PC-3 (cell line): ENCODE measurements around the gene ABO. TPM values are rescaled to one million over a fixed set of nuclear protein-coding genes. Genes with fewer than 3 reads are reported as not detected.

Experiments
- ATAC-seq: fragments of 200-7000 bp; cut with Tn5 transposase; 2 replicates; pipeline ENCODE4 v1.9.1; 2020; ENCODE audit warnings: mild to moderate bottlenecking, moderate library complexity
- BruUV-seq: library from RNA; stranded (reverse); fragments of 400-500 nt; replicated peaks from 2 replicates; lab custom pipeline; 2021; lab: Mats Ljungman, UMichigan
- CTCF ChIA-PET: fragments of 300-600 bp; sonication (Branson Sonifier 250); formaldehyde crosslinking; loops from one replicate; lab custom pipeline; 2022; ENCODE audit warnings: antibody characterized with exemption; lab: Charles Lee
- POLR2A ChIA-PET: fragments of 300-600 bp; sonication (Branson Sonifier 250); formaldehyde crosslinking; loops from one replicate; lab custom pipeline; 2022; ENCODE audit warnings: antibody characterized with exemption; ENCODE audit not compliant: unreplicated experiment; lab: Charles Lee
- DNase-seq: peaks from one replicate; pipeline ENCODE4 v3.0.0-alpha.2; 2015
- H2AFZ ChIP-seq: fragments of 300-600 bp; sonication (generic); 2 replicates; pipeline ENCODE4 v1.6.0; 2016; ENCODE audit warnings: antibody characterized with exemption, low read length
- H3F3A ChIP-seq: fragments of 300-600 bp; sonication (generic); one replicate; pipeline ENCODE4 v1.6.0; 2017; ENCODE audit warnings: antibody characterized with exemption, low read length, control low read depth, mild to moderate bottlenecking; ENCODE audit not compliant: unreplicated experiment
- H3K27ac ChIP-seq: fragments of 300-600 bp; sonication (generic); 2 replicates; pipeline ENCODE4 v1.5.1; 2016; ENCODE audit warnings: mild to moderate bottlenecking, low read length
- H3K27me3 ChIP-seq: fragments of 300-600 bp; sonication (generic); 2 replicates; pipeline ENCODE4 v1.6.1; 2016; ENCODE audit warnings: low read length, mixed read lengths
- H3K36me3 ChIP-seq: fragments of 300-600 bp; sonication (generic); 2 replicates; pipeline ENCODE4 v1.6.1; 2016; ENCODE audit warnings: low read depth, mixed run types, low read length, mixed read lengths
- H3K4me1 ChIP-seq: fragments of 300-600 bp; sonication (generic); 2 replicates; pipeline ENCODE4 v1.5.1; 2016; ENCODE audit warnings: low read length; ENCODE audit not compliant: insufficient read depth
- H3K4me2 ChIP-seq: fragments of 300-600 bp; sonication (generic); 2 replicates; pipeline ENCODE4 v1.6.0; 2016; ENCODE audit warnings: low read length
- H3K4me3 ChIP-seq: fragments of 300-600 bp; sonication (generic); 2 replicates; pipeline ENCODE4 v1.5.1; 2016; ENCODE audit warnings: mild to moderate bottlenecking, low read length, mixed read lengths
- H3K79me2 ChIP-seq: fragments of 300-600 bp; sonication (generic); 2 replicates; pipeline ENCODE4 v1.6.1; 2017; ENCODE audit warnings: low read length, mixed read lengths
- H3K9ac ChIP-seq: fragments of 300-600 bp; sonication (generic); 2 replicates; pipeline ENCODE4 v1.6.0; 2016; ENCODE audit warnings: mild to moderate bottlenecking, low read length
- H3K9me2 ChIP-seq: fragments of 300-600 bp; sonication (generic); replicated peaks from 2 replicates; pipeline ENCODE4 v1.6.1; 2016; ENCODE audit warnings: mixed run types, low read length, mixed read lengths
- H3K9me3 ChIP-seq: fragments of 300-600 bp; sonication (generic); 2 replicates; pipeline ENCODE4 v1.6.1; 2016; ENCODE audit warnings: low read length, mixed read lengths
- H4K20me1 ChIP-seq: fragments of 300-600 bp; sonication (generic); 2 replicates; pipeline ENCODE4 v1.6.1; 2016; ENCODE audit warnings: low read length, mixed read lengths
- CTCF ChIP-seq: fragments of 300-600 bp; sonication (generic); conservative IDR thresholded peaks from 2 replicates; pipeline ENCODE4 v1.5.1; 2017; ENCODE audit warnings: antibody characterized with exemption, low read depth, mild to moderate bottlenecking, low read length
- EZH2 ChIP-seq: fragments of 300-600 bp; sonication (generic); IDR thresholded peaks from one replicate; pipeline ENCODE4 v1.6.1; 2017; ENCODE audit warnings: antibody characterized with exemption, mild to moderate bottlenecking, low read length; ENCODE audit not compliant: unreplicated experiment
- EZH2phosphoT487 ChIP-seq: fragments of 300-600 bp; sonication (generic); IDR thresholded peaks from 2 replicates; pipeline ENCODE4 v1.6.1; 2018; ENCODE audit warnings: mild to moderate bottlenecking, antibody characterized with exemption, low read length, borderline replicate concordance
- intact Hi-C: fragments of 100-400 bp; cut with micrococcal nuclease; formaldehyde crosslinking; loops from 2 replicates; pipeline ENCODE4 v1.9.0; 2023
- total RNA-seq: library from RNA; depleted of rRNA; stranded (reverse); fragments of >200 nt; gene quantifications from 2 replicates; pipeline ENCODE4 v1.2.3, GENCODE V29; 2014

Gene ABO
- total RNA-seq, 1 experiment from 2014 or later, result not detected

GRCh38 chr9:133268335-133269056 lies 6.5 kb downstream of the ABO start:
- Histone ChIP-seq H3K27me3 (no peaks in the 10 kb centered on the region; the same call in 1 of the 2 replicates), H3F3A (no peaks in the 10 kb centered on the region), H3K4me1 (no peaks in the 10 kb centered on the region), H3K79me2 (no peaks in the 10 kb centered on the region), H3K9ac (no peak overlapping the region), H3K4me3 (no peak overlapping the region), H3K27ac (no peak overlapping the region), H3K4me2 (no peak overlapping the region), H3K36me3 (no peaks in the 10 kb centered on the region), H4K20me1 (no peaks in the 10 kb centered on the region), H3K9me3 (no peaks in the 10 kb centered on the region), H2AFZ (no peak overlapping the region), H3K9me2 (no peaks in the 10 kb centered on the region)
- ChIA-PET POLR2A (no interaction called here), CTCF (no interaction called here)
- TF ChIP-seq EZH2phosphoT487, result no peak
- no peak for TF ChIP-seq CTCF
- no peak for TF ChIP-seq EZH2
- no peak for DNase-seq
- no peak for ATAC-seq
- intact Hi-C loops, result no loop called here
- BruUV-seq, result no TSS peak

DNA sequence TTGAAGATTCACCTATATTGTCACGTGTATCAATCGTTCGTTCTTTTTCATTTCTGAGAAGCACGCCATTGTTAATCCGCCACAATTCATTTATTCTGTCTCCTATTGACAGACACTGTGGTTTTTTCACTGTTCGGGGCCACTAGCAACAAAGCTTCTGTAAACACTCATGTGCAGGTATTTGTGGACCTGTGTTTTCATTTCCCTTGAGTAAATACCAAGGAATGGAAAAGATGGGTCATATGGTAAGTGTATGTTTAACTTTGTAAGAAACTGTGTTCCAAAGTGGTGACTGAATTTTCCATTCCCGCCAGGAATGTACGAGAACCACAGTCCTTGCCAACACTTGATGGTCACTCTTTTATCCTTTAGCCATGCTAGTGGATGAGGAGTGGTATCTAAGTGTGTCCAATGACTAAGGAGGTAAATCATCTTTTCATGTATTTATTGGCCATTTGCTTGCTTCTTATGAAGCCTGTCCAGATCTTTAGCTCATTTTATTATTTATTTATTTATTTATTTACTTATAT lies 10.7 kb downstream of the ABO start:
- CTCF ChIA-PET, result no interaction called here
- no peaks in the 10 kb centered on the region; the same call in 1 of the 2 replicates for H3K27me3 ChIP-seq

More for the DNA sequence above, 10.7 kb downstream of the ABO start:
- no TSS peak for BruUV-seq
- H3K9me2 ChIP-seq, result no peaks in the 10 kb centered on the region
- H4K20me1 ChIP-seq, result no peaks in the 10 kb centered on the region
- no peak overlapping the region for H2AFZ ChIP-seq
- no peak overlapping the region for H3K9ac ChIP-seq
- intact Hi-C loops, result no loop called here
- no peaks in the 10 kb centered on the region for H3K9me3 ChIP-seq
- 0 out of 2 replicates have a peak overlapping the region, but pooled peaks have one; percentile 1 for H3K4me2 ChIP-seq
- H3K4me3 ChIP-seq, result no peak overlapping the region
- POLR2A ChIA-PET, result no interaction called here
- no peaks in the 10 kb centered on the region for H3K4me1 ChIP-seq
- no peaks in the 10 kb centered on the region for H3K36me3 ChIP-seq
- no peaks in the 10 kb centered on the region for H3K79me2 ChIP-seq
- no peaks in the 10 kb centered on the region for H3F3A ChIP-seq
- no peak overlapping the region for H3K27ac ChIP-seq
- no peak for ATAC-seq
- TF ChIP-seq EZH2phosphoT487, result no peak
- TF ChIP-seq EZH2, result no peak
- TF ChIP-seq CTCF, result no peak
- peak; percentile 35 for DNase-seq
